ENCODE measurements around the gene TGFB2.

The TGFB2 gene

GRCh38 chr1:218492874-218493273 is 147.7 kb downstream of the TGFB2 start:
- no peak overlapping the region for H3K4me3 ChIP-seq (ENCODE audit: low read depth, low read length)
- TF ChIP-seq CTCF (IDR thresholded peaks at IDR 0.05; ENCODE audit: low read depth, low read length, missing control alignments), result no peak
- in situ Hi-C loops (cut with HindIII; ENCODE audit: low sequenced_read_pairs), result no loop called here
- no peak for DNase-seq (ENCODE audit: low read depth)

- no peak for TF ChIP-seq CTCF (IDR thresholded peaks at IDR 0.05; ENCODE audit: low read depth, low read length, missing control alignments)
- in situ Hi-C loops (cut with HindIII; ENCODE audit: low sequenced_read_pairs), result no loop called here
- H3K4me3 ChIP-seq (ENCODE audit: low read depth, low read length), result no peak overlapping the region
- no peak for DNase-seq (ENCODE audit: low read depth)
These were observed 148.8 kb downstream of the TGFB2 start for GRCh38 chr1:218493986-218494385.
